NCI-H748 treated with DMSO at 0.1 percent for 48 hours (cell line): Measurements from ENCODE around the gene CHCHD10.
"Not testable (repeated sequence)": the region's sequence is repeated elsewhere in the genome, so short reads cannot be mapped to it uniquely, and the experiment has no call there.

Experiments used
- DNase-seq: peaks from one replicate; lab custom pipeline; 2025; lab: John Stamatoyannopoulos, UW

Gene CHCHD10

GRCh38 chr22:23750367-23750713 lies 17.4 kb downstream of the CHCHD10 start:
- no peak for DNase-seq

GRCh38 chr22:23749841-23750301 lies 17.9 kb downstream of the CHCHD10 start:
- DNase-seq: no peak

GRCh38 chr22:23745791-23746190 lies 22.0 kb downstream of the CHCHD10 start:
- no peak for DNase-seq

GRCh38 chr22:23744485-23744884 lies 23.3 kb downstream of the CHCHD10 start:
- DNase-seq: no peak

GRCh38 chr22:23744001-23744400 lies 23.8 kb downstream of the CHCHD10 start:
- no peak for DNase-seq

GRCh38 chr22:23743303-23743705 lies 24.5 kb downstream of the CHCHD10 start:
- DNase-seq: no peak

GRCh38 chr22:23742505-23743264 lies 25.1 kb downstream of the CHCHD10 start:
- no peak for DNase-seq

GRCh38 chr22:23737696-23738095 lies 30.1 kb downstream of the CHCHD10 start:
- DNase-seq: no peak

GRCh38 chr22:23728108-23728507 lies 39.7 kb downstream of the CHCHD10 start:
- not testable (repeated sequence) for DNase-seq

- DNase-seq: no peak
Measured at GRCh38 chr22:23722724-23723123, 45.0 kb downstream of the CHCHD10 start.

- no peak for DNase-seq
Measured at GRCh38 chr22:23722160-23722559, 45.6 kb downstream of the CHCHD10 start.

- DNase-seq: no peak
Measured at GRCh38 chr22:23720855-23721254, 46.9 kb downstream of the CHCHD10 start.

- no peak for DNase-seq
Measured at GRCh38 chr22:23718371-23719165, 49.2 kb downstream of the CHCHD10 start.

- DNase-seq: peak; percentile 48
Measured at GRCh38 chr22:23716811-23717801, 50.7 kb downstream of the CHCHD10 start.
